Measurements from ENCODE around the gene AP4B1.

- no peak for TF ChIP-seq ATF7 (IDR thresholded peaks at IDR 0.05)
- no peak for TF ChIP-seq ATF7 (CRISPR knock-in tag; IDR thresholded peaks at IDR 0.05)
- no peak for TF ChIP-seq ZNF317 (CRISPR knock-in tag; IDR thresholded peaks at IDR 0.05)
- TF ChIP-seq CTCF (CRISPR knock-in tag; IDR thresholded peaks at IDR 0.05): no peak
- TF ChIP-seq ZNF142 (CRISPR knock-in tag; IDR thresholded peaks at IDR 0.05): no peak
- no peak for TF ChIP-seq ZBTB7A (CRISPR knock-in tag; IDR thresholded peaks at IDR 0.05)
- no peak for TF ChIP-seq GTF3A (CRISPR knock-in tag; conservative IDR thresholded peaks at IDR 0.05)
- TF ChIP-seq CBX5 (CRISPR knock-in tag; IDR thresholded peaks at IDR 0.05; ENCODE audit: borderline replicate concordance): no peak
- TF ChIP-seq NFIC (IDR thresholded peaks at IDR 0.05; ENCODE audit: low read length): no peak
Measured at GRCh38 chr1:113898241-113898814, 6.3 kb downstream of the AP4B1 start.

Data from HepG2 (cell line).